ENCODE measurements around the gene FRMD1.

FRMD1 gene

DNA sequence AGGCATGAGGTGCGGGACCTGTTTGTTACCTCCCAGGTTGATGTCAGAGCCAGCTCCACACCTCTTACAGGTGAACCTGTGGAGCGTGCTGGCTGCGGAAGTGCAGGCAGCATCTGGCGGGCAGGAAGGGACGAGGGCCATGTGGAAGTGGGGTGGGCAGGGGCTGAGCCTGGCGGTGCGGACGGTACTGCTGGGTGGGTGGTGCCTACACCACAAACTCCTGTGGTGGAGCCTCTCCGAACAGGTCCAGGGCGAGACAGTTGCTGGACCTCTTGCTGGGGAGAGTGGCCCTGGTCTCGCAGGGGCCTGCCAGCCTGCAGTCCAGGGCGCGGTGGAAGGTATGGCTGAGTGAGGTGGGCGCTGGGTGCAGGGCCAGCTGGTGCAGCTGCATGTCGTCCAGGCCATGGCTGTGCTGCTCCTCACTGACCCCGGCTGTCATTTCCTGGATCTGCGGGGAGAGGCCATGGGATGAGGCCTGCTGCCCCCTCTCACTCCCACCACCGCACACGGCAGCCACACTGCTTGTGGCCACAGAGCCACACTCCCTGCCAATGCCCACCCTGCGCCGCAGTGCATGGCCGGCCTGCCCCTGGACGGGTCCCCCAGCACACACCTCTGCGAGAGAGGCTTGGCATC, 22.0 kb downstream of the FRMD1 start:
- DNase-seq (ENCODE audit: insufficient read length) (no peak), FAIRE-seq (no peak)
- TF ChIP-seq POLR2AphosphoS5 (IDR thresholded peaks at IDR 0.05; ENCODE audit: low read depth, low read length), result no peak
- no peak for TF ChIP-seq POLR2A (IDR thresholded peaks at IDR 0.05; ENCODE audit: low read depth, low read length)
- no peak for TF ChIP-seq TAF1 (IDR thresholded peaks at IDR 0.05; ENCODE audit: borderline replicate concordance, low read depth, low read length)

DNA sequence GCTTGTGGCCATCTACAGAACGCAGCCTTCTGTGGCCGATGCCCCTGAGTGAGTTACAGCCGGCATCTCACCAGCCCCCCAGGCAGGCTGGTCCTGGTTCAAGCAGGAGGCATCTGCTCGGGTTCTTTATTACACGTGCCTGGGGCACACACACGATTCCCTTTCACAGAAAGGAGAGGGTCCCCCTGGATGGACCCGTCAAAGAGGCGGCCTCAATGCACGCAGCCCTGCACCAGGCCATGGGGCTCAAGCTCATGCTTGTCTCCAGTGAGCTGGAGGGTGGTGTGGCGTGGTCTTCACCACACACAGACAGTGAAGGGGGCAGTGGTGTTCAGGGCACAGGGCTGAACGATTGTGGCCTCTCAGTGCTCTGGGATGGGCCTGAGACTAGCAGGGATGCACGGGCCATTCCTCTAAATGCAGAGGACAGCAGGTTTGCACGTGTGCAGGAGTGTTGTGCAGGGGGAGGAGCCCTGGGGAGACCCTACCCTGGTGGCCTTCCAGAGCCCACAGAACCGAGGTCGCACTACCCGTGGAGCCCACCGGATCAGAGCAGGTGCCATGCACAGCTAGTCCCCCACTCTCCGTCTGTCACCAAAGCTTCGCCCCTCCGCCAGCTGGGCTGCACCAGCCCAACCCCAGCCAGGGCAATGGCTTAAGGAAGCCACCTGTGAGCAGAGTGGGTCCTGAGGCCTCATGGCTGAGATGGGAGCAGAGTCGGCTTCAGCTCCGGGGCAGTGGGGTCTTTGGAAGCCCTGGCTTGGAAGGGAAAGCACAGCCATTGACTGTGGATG, 23.1 kb downstream of the FRMD1 start:
- DNase-seq (ENCODE audit: insufficient read length) (no peak), FAIRE-seq (no peak)
- TF ChIP-seq POLR2AphosphoS5 (IDR thresholded peaks at IDR 0.05; ENCODE audit: low read depth, low read length) (no peak), POLR2A (IDR thresholded peaks at IDR 0.05; ENCODE audit: low read depth, low read length) (no peak), TAF1 (IDR thresholded peaks at IDR 0.05; ENCODE audit: borderline replicate concordance, low read depth, low read length) (no peak)

- DNase-seq (ENCODE audit: insufficient read length) (no peak), FAIRE-seq (no peak)
- no peak for TF ChIP-seq POLR2A (IDR thresholded peaks at IDR 0.05; ENCODE audit: low read depth, low read length)
- TF ChIP-seq POLR2AphosphoS5 (IDR thresholded peaks at IDR 0.05; ENCODE audit: low read depth, low read length), result no peak
- TF ChIP-seq TAF1 (IDR thresholded peaks at IDR 0.05; ENCODE audit: borderline replicate concordance, low read depth, low read length), result no peak
Measured at GRCh38 chr6:168054765-168055560, 24.0 kb downstream of the FRMD1 start.

- DNase-seq (ENCODE audit: insufficient read length), result no peak
- no peak for TF ChIP-seq POLR2AphosphoS5 (IDR thresholded peaks at IDR 0.05; ENCODE audit: low read depth, low read length)
- TF ChIP-seq TAF1 (IDR thresholded peaks at IDR 0.05; ENCODE audit: borderline replicate concordance, low read depth, low read length), result no peak
- no peak for TF ChIP-seq POLR2A (IDR thresholded peaks at IDR 0.05; ENCODE audit: low read depth, low read length)
- no peak for FAIRE-seq
Measured at GRCh38 chr6:168053957-168054471, 25.0 kb downstream of the FRMD1 start.

DNA sequence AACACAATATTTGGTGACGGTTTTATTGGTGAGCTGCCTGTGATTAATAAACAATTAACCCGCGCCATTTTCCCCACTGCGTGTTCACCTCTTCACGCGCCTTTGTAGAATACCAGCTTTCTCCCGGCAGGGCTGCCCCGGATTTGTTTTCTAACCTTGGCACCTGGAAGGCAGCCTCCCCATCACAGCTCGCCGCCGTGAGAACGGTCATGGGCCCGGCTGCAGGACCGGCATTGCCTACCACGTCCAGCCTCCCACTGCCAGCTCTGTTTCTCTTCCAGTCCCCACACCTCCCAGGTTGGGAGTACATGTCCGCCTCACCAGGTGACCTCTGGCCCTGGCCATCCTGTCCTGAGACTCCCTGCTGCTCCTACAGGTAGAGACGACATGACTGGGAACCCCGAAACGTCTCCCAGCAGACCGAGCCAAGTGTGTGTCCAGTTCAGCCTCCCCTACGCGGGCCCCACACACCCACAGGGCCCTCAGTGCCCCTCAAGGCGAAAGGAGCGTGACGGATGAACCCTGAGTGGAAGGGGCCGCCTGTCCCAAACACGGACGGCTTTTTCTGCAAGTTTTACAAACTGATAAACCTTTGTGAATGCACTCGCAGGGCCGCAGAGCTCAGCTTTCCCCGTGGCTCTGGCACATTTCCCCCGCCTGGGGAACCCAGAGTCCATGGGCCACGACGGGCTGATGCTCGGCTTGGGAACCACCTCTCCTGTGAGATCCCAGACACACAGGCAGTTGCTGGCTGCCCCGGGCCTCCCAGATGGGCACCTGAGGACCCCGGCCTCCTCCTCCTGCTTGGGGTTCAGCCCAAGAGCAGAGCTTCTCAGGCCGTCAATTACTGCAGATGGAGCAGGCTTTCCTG, 25.7 kb downstream of the FRMD1 start:
- DNase-seq (ENCODE audit: insufficient read length) (no peak), FAIRE-seq (no peak)
- TF ChIP-seq TAF1 (IDR thresholded peaks at IDR 0.05; ENCODE audit: borderline replicate concordance, low read depth, low read length) (no peak), POLR2A (IDR thresholded peaks at IDR 0.05; ENCODE audit: low read depth, low read length) (no peak), POLR2AphosphoS5 (IDR thresholded peaks at IDR 0.05; ENCODE audit: low read depth, low read length) (no peak)

DNA sequence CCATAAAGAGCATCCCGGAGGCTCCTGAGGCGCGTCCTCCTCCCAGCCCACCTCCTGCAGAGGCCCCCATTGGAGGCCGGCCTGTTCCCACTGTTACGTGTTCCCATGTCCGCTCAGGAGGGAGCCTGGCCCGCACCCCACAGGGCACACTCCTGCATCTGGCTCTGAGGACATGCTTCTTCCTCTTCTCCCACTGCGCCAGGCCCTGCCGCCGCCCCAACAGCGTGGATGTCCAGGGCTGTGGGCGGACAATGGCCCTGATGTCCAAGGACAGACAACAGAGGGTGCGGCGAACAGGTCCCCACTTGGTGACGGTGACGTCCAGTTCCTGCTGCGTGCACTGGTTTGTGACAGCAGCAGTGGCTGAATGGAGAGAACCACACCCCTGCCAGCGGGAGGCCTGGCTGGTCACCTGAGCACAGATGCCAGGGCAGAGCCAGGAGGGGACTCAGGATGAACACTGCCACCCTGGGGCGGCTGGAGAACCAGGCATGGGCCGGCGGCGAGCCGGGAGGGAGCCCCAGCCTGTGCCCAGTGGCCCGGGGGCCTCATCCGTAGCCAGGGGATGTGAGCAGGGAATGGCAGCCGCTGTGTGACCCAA, 26.6 kb downstream of the FRMD1 start:
- TF ChIP-seq TAF1 (IDR thresholded peaks at IDR 0.05; ENCODE audit: borderline replicate concordance, low read depth, low read length) (no peak), POLR2A (IDR thresholded peaks at IDR 0.05; ENCODE audit: low read depth, low read length) (no peak), POLR2AphosphoS5 (IDR thresholded peaks at IDR 0.05; ENCODE audit: low read depth, low read length) (no peak)
- FAIRE-seq, result no peak
- DNase-seq (ENCODE audit: insufficient read length), result no peak

DNA sequence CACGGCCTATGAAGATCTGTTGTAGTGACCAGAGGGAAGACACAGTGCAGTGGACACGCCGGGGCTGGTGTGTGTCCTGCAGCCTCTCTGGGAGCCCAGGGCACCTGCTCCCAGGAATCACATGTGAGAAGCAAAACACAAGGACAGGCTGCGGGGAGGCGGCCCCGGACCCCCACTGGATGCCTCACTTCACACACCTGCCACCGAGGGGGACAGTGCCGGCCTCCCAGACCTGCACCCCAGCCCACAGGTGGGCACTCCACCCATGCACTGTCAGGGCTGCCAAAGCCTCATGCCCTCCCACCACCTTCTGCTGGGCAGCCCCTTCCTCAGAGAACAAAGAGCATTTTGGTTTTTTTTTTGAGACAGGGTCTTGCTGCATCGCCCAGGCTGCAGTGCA, 27.4 kb downstream of the FRMD1 start:
- DNase-seq (ENCODE audit: insufficient read length), result no peak
- TF ChIP-seq TAF1 (IDR thresholded peaks at IDR 0.05; ENCODE audit: borderline replicate concordance, low read depth, low read length) (no peak), POLR2A (IDR thresholded peaks at IDR 0.05; ENCODE audit: low read depth, low read length) (no peak), POLR2AphosphoS5 (IDR thresholded peaks at IDR 0.05; ENCODE audit: low read depth, low read length) (no peak)
- no peak for FAIRE-seq

- no peak for DNase-seq (ENCODE audit: insufficient read length)
- TF ChIP-seq TAF1 (IDR thresholded peaks at IDR 0.05; ENCODE audit: borderline replicate concordance, low read depth, low read length) (no peak), POLR2A (IDR thresholded peaks at IDR 0.05; ENCODE audit: low read depth, low read length) (no peak), POLR2AphosphoS5 (IDR thresholded peaks at IDR 0.05; ENCODE audit: low read depth, low read length) (no peak)
- no peak for FAIRE-seq
Measured at GRCh38 chr6:168050881-168051586, 28.0 kb downstream of the FRMD1 start.

DNA sequence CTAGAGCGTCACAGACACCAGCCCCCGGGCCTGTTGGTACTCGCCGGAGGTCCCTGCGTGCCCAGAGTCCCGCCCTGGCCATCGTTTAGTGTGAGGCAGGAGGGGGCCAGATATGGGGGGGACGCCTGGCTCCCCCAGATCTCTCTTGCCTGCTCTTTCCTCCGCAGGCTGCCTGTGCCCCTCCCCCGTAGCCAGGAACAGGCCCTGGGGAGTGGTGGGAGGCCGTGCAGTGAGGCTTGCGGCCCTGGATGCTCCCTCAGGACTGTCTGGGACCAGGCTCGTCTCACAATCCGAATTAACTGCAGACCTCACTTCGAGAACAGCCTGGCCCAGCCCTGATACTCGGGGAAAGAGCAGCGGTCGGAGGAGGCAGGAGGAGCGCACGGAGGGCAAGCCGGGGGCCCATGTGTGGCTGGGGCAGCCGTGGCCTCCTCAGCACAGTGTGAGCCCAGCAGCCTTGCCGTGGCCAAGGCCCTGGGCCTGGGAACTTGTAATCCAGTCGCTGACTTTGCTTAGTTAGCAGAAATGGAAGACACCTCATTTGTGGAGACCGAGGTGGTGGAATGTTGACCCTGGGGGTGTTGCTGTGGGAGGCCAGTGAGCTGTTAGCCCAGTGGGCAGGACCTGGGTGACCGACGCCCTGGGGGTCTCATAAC, 28.7 kb downstream of the FRMD1 start:
- FAIRE-seq (no peak), DNase-seq (ENCODE audit: insufficient read length) (no peak)
- TF ChIP-seq POLR2AphosphoS5 (IDR thresholded peaks at IDR 0.05; ENCODE audit: low read depth, low read length) (no peak), POLR2A (IDR thresholded peaks at IDR 0.05; ENCODE audit: low read depth, low read length) (no peak), TAF1 (IDR thresholded peaks at IDR 0.05; ENCODE audit: borderline replicate concordance, low read depth, low read length) (no peak)
